NCI-H526 (cell line): ENCODE data around the gene RAB1A.

ENCODE experiments used
- DNase-seq, 2 experiments: peaks; one replicate each; lab custom pipeline; 2025; lab: John Stamatoyannopoulos, UW

The RAB1A gene

GRCh38 chr2:65093211-65093610 is 36.7 kb downstream of the RAB1A start:
- DNase-seq, result no peak

- no peak for DNase-seq
These were observed 37.1 kb downstream of the RAB1A start for GRCh38 chr2:65092791-65093190.

- DNase-seq, result no peak
These were observed 44.8 kb downstream of the RAB1A start for GRCh38 chr2:65085148-65085547.

- no peak for DNase-seq
These were observed 48.6 kb downstream of the RAB1A start for GRCh38 chr2:65081232-65081685.

GRCh38 chr2:65079017-65079416 is 50.9 kb downstream of the RAB1A start:
- DNase-seq, result no peak

GRCh38 chr2:65077898-65078297 is 52.0 kb downstream of the RAB1A start:
- DNase-seq, result no peak

GRCh38 chr2:65076345-65076710 is 53.6 kb downstream of the RAB1A start:
- no peak for DNase-seq

GRCh38 chr2:65075605-65076344 is 54.1 kb downstream of the RAB1A start:
- DNase-seq, result no peak

- DNase-seq, result no peak
These were observed 54.7 kb downstream of the RAB1A start for GRCh38 chr2:65075176-65075575.

GRCh38 chr2:65073879-65074565 is 55.9 kb downstream of the RAB1A start:
- DNase-seq, result no peak

- no peak for DNase-seq
These were observed 57.5 kb downstream of the RAB1A start for GRCh38 chr2:65072181-65072970.

GRCh38 chr2:65071499-65072180 is 58.3 kb downstream of the RAB1A start:
- peak in 1 of 2 experiments; percentile 27 for DNase-seq

GRCh38 chr2:65070856-65071255 is 59.0 kb downstream of the RAB1A start:
- no peak for DNase-seq

GRCh38 chr2:65070172-65070830 is 59.6 kb downstream of the RAB1A start:
- DNase-seq, result no peak

- no peak for DNase-seq
These were observed 60.5 kb downstream of the RAB1A start for GRCh38 chr2:65069439-65069824.

GRCh38 chr2:65067806-65068553 is 61.9 kb downstream of the RAB1A start:
- no peak for DNase-seq

- DNase-seq, result peak; percentile 7 to 18
These were observed 65.0 kb downstream of the RAB1A start for GRCh38 chr2:65064728-65065552.

GRCh38 chr2:65062843-65063825 is 66.8 kb downstream of the RAB1A start:
- DNase-seq, result no peak

GRCh38 chr2:65061910-65062339 is 68.0 kb downstream of the RAB1A start:
- DNase-seq, result no peak
